HUES6 (cell line): ENCODE measurements around the gene TAB3.

ENCODE experiments used
- H3K27ac ChIP-seq: 2 replicates; pipeline ENCODE4 v1.7.0; 2013; ENCODE audit warnings: low read depth, mild to moderate bottlenecking, low read length, inconsistent platforms
- H3K27me3 ChIP-seq: 2 replicates; pipeline ENCODE4 v1.6.1; 2013; ENCODE audit warnings: low read length; ENCODE audit not compliant: control insufficient read depth, insufficient read depth
- H3K36me3 ChIP-seq: 2 replicates; pipeline ENCODE4 v1.6.1; 2013; ENCODE audit warnings: low read length; ENCODE audit not compliant: control insufficient read depth, insufficient read depth
- H3K4me1 ChIP-seq: 2 replicates; pipeline ENCODE4 v1.6.1; 2013; ENCODE audit warnings: low read length; ENCODE audit not compliant: control insufficient read depth, insufficient read depth
- H3K4me3 ChIP-seq: 2 replicates; pipeline ENCODE4 v1.5.1; 2013; ENCODE audit warnings: low read depth, low read length
- H3K9ac ChIP-seq: one replicate; pipeline ENCODE4 v1.6.1; 2013; ENCODE audit warnings: mild to moderate bottlenecking, low read length
- H3K9me3 ChIP-seq: 2 replicates; pipeline ENCODE4 v1.6.1; 2013; ENCODE audit warnings: low read depth, low read length; ENCODE audit not compliant: control insufficient read depth, insufficient read depth

Gene TAB3

GRCh38 chrX:30777575-30777974 lies 111.5 kb downstream of the TAB3 start:
- no peak overlapping the region for H3K4me3 ChIP-seq
- H3K27me3 ChIP-seq = 0 out of 2 replicates have a peak, but pooled peaks cover 2% of the 10 kb centered on the region
- H3K36me3 ChIP-seq = no peaks in the 10 kb centered on the region
- H3K4me1 ChIP-seq = no peaks in the 10 kb centered on the region
- H3K9me3 ChIP-seq = no peaks in the 10 kb centered on the region
- H3K9ac ChIP-seq = no peak overlapping the region
- no peak overlapping the region for H3K27ac ChIP-seq
